SK-N-SH treated with all-trans-retinoic acid at 6 μM for 48 hours (cell line): ENCODE measurements around the gene CHST6.

Experiments used
- CREB5 ChIP-seq: fragments of 250-450 bp; sonication (Bioruptor Pico); IDR thresholded peaks from 2 replicates; pipeline ENCODE4 v1.5.1; 2020; ENCODE audit warnings: low read depth, mild to moderate bottlenecking, moderate library complexity
- CSDC2 ChIP-seq: fragments of 250-450 bp; sonication (Bioruptor Pico); IDR thresholded peaks from 2 replicates; pipeline ENCODE4 v1.5.0; 2020; ENCODE audit warnings: mild to moderate bottlenecking, moderate library complexity
- CSRNP3 ChIP-seq: fragments of 250-450 bp; sonication (Bioruptor Pico); IDR thresholded peaks from 2 replicates; pipeline ENCODE4 v1.5.1; 2021; ENCODE audit warnings: mild to moderate bottlenecking, moderate library complexity
- ISL1 ChIP-seq: fragments of 250-450 bp; sonication (Bioruptor Pico); IDR thresholded peaks from 2 replicates; pipeline ENCODE4 v2.1.2; 2022; ENCODE audit warnings: mild to moderate bottlenecking, moderate library complexity
- OSR1 ChIP-seq: fragments of 250-450 bp; sonication (Bioruptor Pico); IDR thresholded peaks from 2 replicates; pipeline ENCODE4 v1.8.0; 2022; ENCODE audit warnings: moderate library complexity, mild to moderate bottlenecking, inconsistent platforms
- PATZ1 ChIP-seq: fragments of 250-450 bp; sonication (Bioruptor Pico); IDR thresholded peaks from 2 replicates; pipeline ENCODE4 v1.8.0; 2020; ENCODE audit warnings: mild to moderate bottlenecking, moderate library complexity, borderline replicate concordance
- RARB ChIP-seq: fragments of 250-450 bp; sonication (Bioruptor Pico); IDR thresholded peaks from 2 replicates; pipeline ENCODE4 v1.8.0; 2021; ENCODE audit warnings: mild to moderate bottlenecking, moderate library complexity
- TCF4 ChIP-seq: fragments of 250-450 bp; sonication (Bioruptor Pico); IDR thresholded peaks from 2 replicates; pipeline ENCODE4 v1.8.0; 2021; ENCODE audit warnings: mild to moderate bottlenecking, moderate library complexity, borderline replicate concordance
- ZNF565 ChIP-seq: fragments of 450-650 bp; formaldehyde crosslinking; conservative IDR thresholded peaks from 2 replicates; pipeline ENCODE4 v1.5.0; 2020; ENCODE audit warnings: low read depth, mild to moderate bottlenecking, moderate library complexity
- ZNF70 ChIP-seq: fragments of 450-650 bp; formaldehyde crosslinking; IDR thresholded peaks from 2 replicates; pipeline ENCODE4 v1.5.0; 2020; ENCODE audit warnings: mild to moderate bottlenecking, moderate library complexity
- TF ChIP-seq, protein P1 (sequence below): fragments of 250-450 bp; sonication (Bioruptor Pico); IDR thresholded peaks from 2 replicates; pipeline ENCODE4 v1.8.0; 2021; ENCODE audit warnings: low read depth, mild to moderate bottlenecking, moderate library complexity, borderline replicate concordance

- TF ChIP-seq PATZ1 (CRISPR knock-in tag) (no peak), CREB5 (CRISPR knock-in tag) (no peak), RARB (CRISPR knock-in tag) (no peak), OSR1 (no peak), ZNF565 (CRISPR knock-in tag) (no peak), ISL1 (CRISPR knock-in tag) (no peak), CSRNP3 (CRISPR knock-in tag) (no peak), TCF4 (CRISPR knock-in tag) (no peak), ZNF70 (CRISPR knock-in tag) (no peak), CSDC2 (no peak)
- TF ChIP-seq, protein P1, sequence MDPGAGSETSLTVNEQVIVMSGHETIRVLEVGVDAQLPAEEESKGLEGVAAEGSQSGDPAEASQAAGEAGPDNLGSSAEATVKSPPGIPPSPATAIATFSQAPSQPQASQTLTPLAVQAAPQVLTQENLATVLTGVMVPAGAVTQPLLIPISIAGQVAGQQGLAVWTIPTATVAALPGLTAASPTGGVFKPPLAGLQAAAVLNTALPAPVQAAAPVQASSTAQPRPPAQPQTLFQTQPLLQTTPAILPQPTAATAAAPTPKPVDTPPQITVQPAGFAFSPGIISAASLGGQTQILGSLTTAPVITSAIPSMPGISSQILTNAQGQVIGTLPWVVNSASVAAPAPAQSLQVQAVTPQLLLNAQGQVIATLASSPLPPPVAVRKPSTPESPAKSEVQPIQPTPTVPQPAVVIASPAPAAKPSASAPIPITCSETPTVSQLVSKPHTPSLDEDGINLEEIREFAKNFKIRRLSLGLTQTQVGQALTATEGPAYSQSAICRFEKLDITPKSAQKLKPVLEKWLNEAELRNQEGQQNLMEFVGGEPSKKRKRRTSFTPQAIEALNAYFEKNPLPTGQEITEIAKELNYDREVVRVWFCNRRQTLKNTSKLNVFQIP (CRISPR knock-in tag) = no peak
Measured at GRCh38 chr16:75485230-75486013, 9.8 kb downstream of the CHST6 start.
